Measurements from ENCODE around the gene GORASP1. TPM values are rescaled to one million over a fixed set of nuclear protein-coding genes. Genes with fewer than 3 reads are reported as not detected.

The GORASP1 gene
- total and polyA plus RNA-seq, 4 donors: 11.8 to 39.4 (median 19.3) TPM

DNA sequence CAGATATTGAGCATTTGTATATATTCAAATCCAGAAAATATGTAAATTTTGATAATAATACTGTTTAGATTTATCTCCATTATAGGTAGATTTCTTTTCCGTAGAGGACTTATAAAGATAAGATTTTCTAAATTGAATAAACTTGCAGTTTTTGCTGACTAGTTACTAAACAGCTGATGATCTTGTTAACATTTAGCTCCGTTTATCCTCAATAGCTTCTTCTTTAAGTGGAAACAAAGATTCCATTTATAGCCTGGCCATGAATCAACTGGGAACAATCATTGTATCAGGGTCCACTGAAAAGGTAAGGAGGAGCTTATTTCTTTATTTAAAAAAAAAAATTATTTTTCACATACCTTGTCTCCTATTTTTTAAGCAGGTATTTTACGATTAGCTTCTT, 38.9 kb downstream of the GORASP1 start:
- TF ChIP-seq FOXA1 (IDR thresholded peaks at IDR 0.05) (no peak), JUND (IDR thresholded peaks at IDR 0.05) (no peak), HNF4G (IDR thresholded peaks at IDR 0.05) (no peak), YY1 (IDR thresholded peaks at IDR 0.05) (no peak), HNF4A (conservative IDR thresholded peaks at IDR 0.05) (no peak), RXRA (IDR thresholded peaks at IDR 0.05) (no peak), ATF3 (IDR thresholded peaks at IDR 0.05) (no peak), FOXA2 (IDR thresholded peaks at IDR 0.05) (no peak), ZBTB33 (IDR thresholded peaks at IDR 0.05) (no peak), SP1 (IDR thresholded peaks at IDR 0.05) (no peak), NR2F2 (IDR thresholded peaks at IDR 0.05) (no peak), GABPA (IDR thresholded peaks at IDR 0.05 in 1 of 2, conservative IDR thresholded peaks at IDR 0.05 in 1 of 2) (no peak), RAD21 (IDR thresholded peaks at IDR 0.05) (no peak), CTCF (IDR thresholded peaks at IDR 0.05; ENCODE audit: low read depth, low read length, missing input control) (no peak), EGR1 (IDR thresholded peaks at IDR 0.05; ENCODE audit: low read depth in 2 of 2) (no peak), REST (IDR thresholded peaks at IDR 0.05) (no peak)
- TF ChIP-seq, protein P1, sequence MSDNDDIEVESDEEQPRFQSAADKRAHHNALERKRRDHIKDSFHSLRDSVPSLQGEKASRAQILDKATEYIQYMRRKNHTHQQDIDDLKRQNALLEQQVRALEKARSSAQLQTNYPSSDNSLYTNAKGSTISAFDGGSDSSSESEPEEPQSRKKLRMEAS (IDR thresholded peaks at IDR 0.05): no peak
- Histone ChIP-seq H3K27ac (ENCODE audit: low read depth in 1 of 2, low read length in 2 of 2) (no peak overlapping the region), H3K9ac (ENCODE audit: low read depth in 1 of 2, low read length in 2 of 2) (no peak overlapping the region), H3K9me3 (ENCODE audit: control insufficient read depth in 4 of 4, low read length in 3 of 4) (no peaks in the 10 kb centered on the region), H3K4me1 (ENCODE audit: control insufficient read depth in 4 of 4, insufficient read depth in 4 of 4, low read length in 3 of 4) (no peaks in the 10 kb centered on the region), H3K27me3 (ENCODE audit: control insufficient read depth in 4 of 4, insufficient read depth in 4 of 4, low read length in 3 of 4) (no peaks in the 10 kb centered on the region), H3K36me3 (ENCODE audit: control insufficient read depth in 4 of 4, insufficient read depth in 3 of 4, low read depth in 1 of 4, low read length in 3 of 4) (peaks cover 3 to 38% (median 25%) of the 10 kb centered on the region in 4 donors), H3K4me3 (ENCODE audit: low read depth in 1 of 3, low read length in 3 of 3) (no peak overlapping the region)
- DNase-seq (ENCODE audit: low spot score): no peak
- WGBS: 93% methylated on average over 3 of the region's 3 CpGs

GRCh38 chr3:39067286-39067685, 40.1 kb downstream of the GORASP1 start:
- WGBS: 86% methylated on average over 1 of the region's 1 CpG
- H3K4me3 ChIP-seq (ENCODE audit: low read depth in 1 of 3, low read length in 3 of 3): no peak overlapping the region
- no peaks in the 10 kb centered on the region for H3K9me3 ChIP-seq (ENCODE audit: control insufficient read depth in 4 of 4, low read length in 3 of 4)
- H3K27ac ChIP-seq (ENCODE audit: low read depth in 1 of 2, low read length in 2 of 2): no peak overlapping the region
- no peaks in the 10 kb centered on the region for H3K27me3 ChIP-seq (ENCODE audit: control insufficient read depth in 4 of 4, insufficient read depth in 4 of 4, low read length in 3 of 4)
- no peak for DNase-seq (ENCODE audit: low spot score)
- H3K36me3 ChIP-seq (ENCODE audit: control insufficient read depth in 4 of 4, insufficient read depth in 3 of 4, low read depth in 1 of 4, low read length in 3 of 4): peaks cover 1 to 31% (median 21%) of the 10 kb centered on the region in 4 donors
- peaks cover 0 to under 1% (median 0%) of the 10 kb centered on the region in 4 donors for H3K4me1 ChIP-seq (ENCODE audit: control insufficient read depth in 4 of 4, insufficient read depth in 4 of 4, low read length in 3 of 4)
- H3K9ac ChIP-seq (ENCODE audit: low read depth in 1 of 2, low read length in 2 of 2): no peak overlapping the region
- TF ChIP-seq, protein P1 (IDR thresholded peaks at IDR 0.05): no peak
- TF ChIP-seq CTCF (IDR thresholded peaks at IDR 0.05; ENCODE audit: low read depth, low read length, missing input control) (no peak), FOXA2 (IDR thresholded peaks at IDR 0.05) (no peak), NR2F2 (IDR thresholded peaks at IDR 0.05) (no peak), FOXA1 (IDR thresholded peaks at IDR 0.05) (no peak), ATF3 (IDR thresholded peaks at IDR 0.05) (no peak), GABPA (IDR thresholded peaks at IDR 0.05 in 1 of 2, conservative IDR thresholded peaks at IDR 0.05 in 1 of 2) (no peak), SP1 (IDR thresholded peaks at IDR 0.05) (no peak), TAF1 (conservative IDR thresholded peaks at IDR 0.05) (no peak)
